Gastrocnemius medialis (tissue), 4 donors: ENCODE data around the gene C1orf174. TPM values are rescaled to one million over a fixed set of nuclear protein-coding genes. Genes with fewer than 3 reads are reported as not detected.

Experiments
- ATAC-seq, 2 donors: fragments of 150-250 bp; one replicate each; pipeline ENCODE4 v1.9.1; 2016
- DNase-seq, 2 donors: peaks; one replicate each; pipeline ENCODE4 v3.0.0-alpha.2; 2019
- H3K27ac ChIP-seq, 4 donors: fragments of 200-600 bp; sonication (generic); 1 replicate in 1 of 4; 2 replicates in 3 of 4; pipeline ENCODE4 v1.5.1; 2016 to 2018; ENCODE audit warnings: mild to moderate bottlenecking in 2 of 4, moderate library complexity in 1 of 4
- H3K27me3 ChIP-seq, 3 donors: fragments of 200-600 bp; sonication (generic) in 2 of 3; 1 replicate in 1 of 3; 2 replicates in 2 of 3; pipeline versions ENCODE4 v1.5.1 to v1.6.0; 2016 to 2019; ENCODE audit warnings: mild to moderate bottlenecking in 1 of 3, moderate library complexity in 1 of 3
- H3K36me3 ChIP-seq, 2 donors: fragments of 200-600 bp; sonication (generic) in 1 of 2; one replicate each; pipeline ENCODE4 v1.5.1; 2017 to 2018
- H3K4me1 ChIP-seq, 2 donors: fragments of 200-600 bp; sonication (generic) in 1 of 2; one replicate each; pipeline ENCODE4 v1.5.1; 2016 to 2017; ENCODE audit warnings: mild to moderate bottlenecking in 2 of 2
- H3K4me3 ChIP-seq, 4 donors: fragments of 200-600 bp; sonication (generic) in 3 of 4; 1 replicate in 1 of 4; 2 replicates in 3 of 4; pipeline ENCODE4 v1.5.1; 2016 to 2019; ENCODE audit warnings: mild to moderate bottlenecking in 2 of 4
- H3K9me3 ChIP-seq, 3 donors: fragments of 200-600 bp; sonication (generic) in 2 of 3; 1 replicate in 1 of 3; 2 replicates in 2 of 3; pipeline ENCODE4 v1.5.1; 2016 to 2019
- POLR2A ChIP-seq, 2 donors: fragments of 450-650 bp; IDR thresholded peaks; one replicate each; pipeline ENCODE4 v1.6.1; 2017; ENCODE audit warnings: antibody characterized with exemption in 2 of 2, mild to moderate bottlenecking in 2 of 2, moderate library complexity in 2 of 2
- in situ Hi-C, 4 donors: fragments of 200-750 bp; cut with MboI; loops; one replicate each; pipeline versions ENCODE4 v1.15.0 to v1.8.0; 2017; ENCODE audit warnings: low sequenced_read_pairs in 4 of 4
- intact Hi-C: fragments of 100-400 bp; cut with DNase I; formaldehyde crosslinking; loops from one replicate; pipeline ENCODE4 v1.15.1; 2023; ENCODE audit warnings: low total_unique reads
- total RNA-seq, 4 donors: library from RNA; depleted of rRNA; stranded (reverse); fragments of >200 nt; gene quantifications; one replicate each; pipeline versions ENCODE4 v1.1.0 to v1.2.3, GENCODE V29; 2016
- TF ChIP-seq, protein P1 (sequence below), 5 experiments: fragments of 450-650 bp in 3 of 5; fragments of 200-600 bp in 2 of 5; sonication (generic) in 2 of 5; IDR thresholded peaks in 4 of 5; conservative IDR thresholded peaks in 1 of 5; 1 replicate in 4 of 5; 2 replicates in 1 of 5; pipeline ENCODE4 v1.5.1; 2016 to 2019; ENCODE audit warnings: antibody characterized with exemption in 5 of 5, mild to moderate bottlenecking in 3 of 5, moderate library complexity in 3 of 5

The C1orf174 gene
- total RNA-seq, 4 donors from 2014 or later, result 10.1 to 28.5 (median 13.5) TPM

DNA sequence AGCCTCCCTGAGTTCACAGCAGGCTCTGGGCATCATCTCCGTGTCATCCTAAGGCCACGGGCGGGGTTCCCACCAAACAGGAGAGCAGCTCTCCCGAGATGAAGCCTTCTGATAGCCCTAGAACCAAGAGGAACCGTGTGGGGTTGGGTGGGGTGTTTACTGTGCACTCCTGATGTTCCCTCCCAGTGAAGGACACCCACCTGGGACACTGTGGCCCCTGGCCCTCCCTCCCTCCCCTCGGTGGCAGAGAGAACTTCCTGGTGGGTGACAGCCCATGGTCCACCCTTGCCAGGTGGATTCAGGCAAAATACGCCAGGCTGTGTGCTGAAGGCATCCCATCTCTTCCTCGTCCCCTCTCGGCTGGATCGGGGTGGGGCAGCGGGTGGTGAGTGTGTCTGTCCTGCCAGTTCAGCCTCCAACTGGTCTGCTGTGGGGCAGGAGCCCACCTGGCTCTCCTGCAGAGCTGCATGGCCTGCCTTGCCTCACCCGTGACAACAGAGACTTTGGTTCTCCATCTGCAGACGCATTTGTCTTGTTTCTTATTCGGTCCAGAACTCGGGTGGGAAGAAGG, 15.6 kb upstream of the C1orf174 start:
- DNase-seq (no peak), ATAC-seq (no peak)
- TF ChIP-seq POLR2A (IDR thresholded peaks at IDR 0.05), result no peak
- TF ChIP-seq, protein P1, sequence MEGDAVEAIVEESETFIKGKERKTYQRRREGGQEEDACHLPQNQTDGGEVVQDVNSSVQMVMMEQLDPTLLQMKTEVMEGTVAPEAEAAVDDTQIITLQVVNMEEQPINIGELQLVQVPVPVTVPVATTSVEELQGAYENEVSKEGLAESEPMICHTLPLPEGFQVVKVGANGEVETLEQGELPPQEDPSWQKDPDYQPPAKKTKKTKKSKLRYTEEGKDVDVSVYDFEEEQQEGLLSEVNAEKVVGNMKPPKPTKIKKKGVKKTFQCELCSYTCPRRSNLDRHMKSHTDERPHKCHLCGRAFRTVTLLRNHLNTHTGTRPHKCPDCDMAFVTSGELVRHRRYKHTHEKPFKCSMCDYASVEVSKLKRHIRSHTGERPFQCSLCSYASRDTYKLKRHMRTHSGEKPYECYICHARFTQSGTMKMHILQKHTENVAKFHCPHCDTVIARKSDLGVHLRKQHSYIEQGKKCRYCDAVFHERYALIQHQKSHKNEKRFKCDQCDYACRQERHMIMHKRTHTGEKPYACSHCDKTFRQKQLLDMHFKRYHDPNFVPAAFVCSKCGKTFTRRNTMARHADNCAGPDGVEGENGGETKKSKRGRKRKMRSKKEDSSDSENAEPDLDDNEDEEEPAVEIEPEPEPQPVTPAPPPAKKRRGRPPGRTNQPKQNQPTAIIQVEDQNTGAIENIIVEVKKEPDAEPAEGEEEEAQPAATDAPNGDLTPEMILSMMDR (IDR thresholded peaks at IDR 0.05 in 4 of 5, conservative IDR thresholded peaks at IDR 0.05 in 1 of 5), result no peak
- Histone ChIP-seq H3K4me1 (no peaks in the 10 kb centered on the region), H3K27me3 (peaks cover 0 to 20% (median 0%) of the 10 kb centered on the region in 3 donors), H3K27ac (no peak overlapping the region), H3K9me3 (no peaks in the 10 kb centered on the region), H3K36me3 (no peaks in the 10 kb centered on the region), H3K4me3 (no peak overlapping the region)
- intact Hi-C loops, result no loop called here
- in situ Hi-C loops, result no loop called here

DNA sequence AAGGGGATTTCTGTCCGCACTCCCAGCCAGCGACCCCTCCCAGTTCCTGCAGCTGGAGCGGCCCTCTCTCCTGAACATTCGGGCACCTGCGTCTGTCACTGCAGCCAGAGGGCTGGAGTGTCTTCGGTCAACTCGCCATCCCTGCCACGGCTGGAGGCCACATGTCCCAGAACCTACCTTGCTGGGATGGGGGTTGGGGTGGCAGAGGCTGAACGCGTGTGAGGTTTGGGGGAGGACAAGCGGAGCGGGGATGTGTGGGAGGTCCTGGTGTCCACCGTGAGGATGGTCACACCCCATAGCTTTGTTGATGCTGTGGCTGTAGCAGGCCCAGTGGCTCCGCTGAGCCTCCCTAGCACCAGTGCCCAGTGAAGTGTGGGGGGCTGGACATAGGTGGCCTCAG, 14.8 kb upstream of the C1orf174 start:
- Histone ChIP-seq H3K9me3 (no peaks in the 10 kb centered on the region), H3K27me3 (peaks cover 0 to 21% (median 0%) of the 10 kb centered on the region in 3 donors), H3K4me1 (no peaks in the 10 kb centered on the region), H3K36me3 (no peaks in the 10 kb centered on the region), H3K27ac (no peak overlapping the region), H3K4me3 (no peak overlapping the region)
- in situ Hi-C loops (no loop called here), intact Hi-C loops (loop anchor here (5.0 kb wide), 1 partner anchor 1832 kb away; no protein-coding TSS in a partner anchor)
- no peak for ATAC-seq
- TF ChIP-seq POLR2A (IDR thresholded peaks at IDR 0.05), result no peak
- TF ChIP-seq, protein P1 (IDR thresholded peaks at IDR 0.05 in 4 of 5, conservative IDR thresholded peaks at IDR 0.05 in 1 of 5), result no peak
- DNase-seq, result no peak

DNA sequence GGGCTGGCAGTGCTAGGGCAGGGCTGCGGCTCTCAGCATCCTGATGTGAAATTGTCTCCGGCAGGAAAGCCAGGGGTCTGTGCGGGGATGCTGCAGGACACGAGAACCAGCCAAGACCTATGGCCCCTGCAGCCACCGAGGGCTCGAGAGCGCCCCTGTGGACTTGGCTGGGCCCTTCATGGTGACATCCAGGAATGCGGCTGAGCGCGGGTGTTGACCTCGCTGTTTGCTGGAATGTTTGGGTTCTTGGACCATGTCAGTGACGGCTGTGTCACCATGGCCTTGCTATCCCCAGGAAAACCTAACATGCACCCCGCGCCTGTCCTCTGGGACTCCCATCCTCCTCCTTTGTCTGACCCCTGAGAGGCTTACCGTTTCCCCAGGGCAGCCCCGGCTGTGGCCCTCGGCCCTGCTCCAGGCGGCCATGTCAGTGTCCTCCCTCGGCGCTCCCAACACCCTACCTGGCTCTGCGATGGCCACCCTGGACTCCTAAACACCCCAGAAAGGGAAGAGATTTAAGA, 14.3 kb upstream of the C1orf174 start:
- Histone ChIP-seq H3K27me3 (peaks cover 0 to 21% (median 0%) of the 10 kb centered on the region in 3 donors), H3K4me1 (no peaks in the 10 kb centered on the region), H3K36me3 (no peaks in the 10 kb centered on the region), H3K9me3 (no peaks in the 10 kb centered on the region), H3K4me3 (no peak overlapping the region), H3K27ac (no peak overlapping the region)
- in situ Hi-C loops (no loop called here), intact Hi-C loops (loop anchor here (5.0 kb wide), 1 partner anchor 1833 kb away; no protein-coding TSS in a partner anchor)
- no peak for TF ChIP-seq POLR2A (IDR thresholded peaks at IDR 0.05)
- TF ChIP-seq, protein P1 (IDR thresholded peaks at IDR 0.05 in 4 of 5, conservative IDR thresholded peaks at IDR 0.05 in 1 of 5), result no peak
- ATAC-seq, result no peak
- DNase-seq, result no peak

DNA sequence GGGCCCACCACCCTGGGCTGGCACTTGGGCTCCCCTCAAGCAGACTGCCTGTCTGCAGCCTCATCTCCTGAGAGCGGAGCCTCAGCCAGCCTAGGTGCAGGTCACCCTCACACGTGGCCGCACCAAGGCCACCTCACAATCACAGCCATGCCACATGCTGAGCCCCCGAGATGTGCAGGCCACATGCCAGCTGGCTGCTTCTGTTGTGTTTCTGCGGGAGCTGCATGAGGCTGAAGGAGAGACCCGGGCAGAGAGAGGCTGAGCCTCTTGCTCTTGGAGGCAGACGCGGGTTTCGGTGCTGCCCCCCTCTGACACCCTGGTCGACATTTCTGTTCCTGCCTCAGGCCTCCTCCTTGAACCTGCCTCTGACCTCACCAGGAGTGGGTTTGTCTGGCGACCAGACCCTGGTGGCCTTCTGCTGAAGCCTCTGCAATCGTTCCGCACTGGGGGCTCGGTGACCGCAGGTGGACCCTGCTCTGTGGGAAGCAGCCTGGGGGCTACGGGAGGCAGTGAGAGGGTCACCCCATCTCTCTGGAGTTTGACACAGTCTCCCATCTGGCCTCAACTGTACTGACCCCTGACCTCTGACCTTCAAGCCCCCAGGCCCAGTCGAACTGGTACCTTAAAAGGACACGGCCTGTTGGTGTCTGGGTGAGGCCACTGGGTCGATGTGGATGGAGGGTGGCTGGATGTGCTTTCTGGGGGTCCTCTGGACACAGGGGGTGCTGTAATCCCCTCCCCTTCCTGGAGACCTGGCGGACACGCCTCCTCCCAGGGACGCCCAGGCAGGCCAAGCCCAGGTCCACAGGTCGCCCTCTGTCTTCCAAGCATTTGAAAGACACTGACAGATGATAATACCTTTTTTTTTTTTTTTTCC, 13.0 kb upstream of the C1orf174 start:
- Histone ChIP-seq H3K27me3 (peaks cover 0 to 21% (median 0%) of the 10 kb centered on the region in 3 donors), H3K27ac (no peak overlapping the region), H3K4me1 (no peaks in the 10 kb centered on the region), H3K36me3 (no peaks in the 10 kb centered on the region), H3K9me3 (no peaks in the 10 kb centered on the region), H3K4me3 (no peak overlapping the region)
- in situ Hi-C loops, result no loop called here
- TF ChIP-seq, protein P1 (IDR thresholded peaks at IDR 0.05 in 4 of 5, conservative IDR thresholded peaks at IDR 0.05 in 1 of 5), result no peak
- no peak for TF ChIP-seq POLR2A (IDR thresholded peaks at IDR 0.05)
- no peak for DNase-seq
- intact Hi-C loops, result loop anchor here (5.0 kb wide), 1 partner anchor 1834 kb away; no protein-coding TSS in a partner anchor
- no peak for ATAC-seq
